ENCODE measurements around the gene PDZD2. TPM values are rescaled to one million over a fixed set of nuclear protein-coding genes. Genes with fewer than 3 reads are reported as not detected.

The PDZD2 gene
- total RNA-seq, 4 donors from 2014 or later: 13.7 to 26.7 (median 24.1) TPM

DNA sequence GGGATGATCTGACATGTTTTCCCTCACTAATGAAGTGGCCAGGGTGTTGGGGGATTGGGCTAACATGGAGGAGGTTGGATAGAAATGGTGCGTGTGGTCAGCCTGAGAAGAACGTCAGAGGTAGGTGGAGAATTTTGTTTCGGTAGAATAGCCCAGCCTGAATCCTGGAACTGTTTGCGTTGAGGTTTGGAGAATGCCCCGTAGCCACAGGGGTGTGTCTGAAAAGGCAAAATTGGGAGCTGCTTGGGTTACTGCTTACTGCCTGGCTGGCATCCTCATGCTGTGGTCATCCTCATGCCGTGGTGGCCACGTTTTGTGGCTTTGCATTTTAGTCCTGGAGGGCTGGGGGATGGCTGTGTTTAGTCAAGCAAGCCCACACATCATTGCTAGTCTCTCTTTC, 298.3 kb downstream of the PDZD2 start:
- 64 to 71% methylated on average over 7 of the region's 7 CpGs for WGBS, 2 donors
- Histone ChIP-seq H3K36me3 (no peaks in the 10 kb centered on the region), H3K27ac (peak overlapping the region; percentile 71 to 87 (median 80)), H3K9me3 (no peaks in the 10 kb centered on the region), H3K4me1 (peaks cover 12 to 94% (median 36%) of the 10 kb centered on the region in 3 donors), H3K27me3 (no peaks in the 10 kb centered on the region), H3K4me3 (peak overlapping the region; percentile 13 to 47 (median 20))
- intact Hi-C loops (cut with DNase I): no loop called here
- DNase-seq: no peak
- no peak for TF ChIP-seq POLR2A (IDR thresholded peaks at IDR 0.05)
- TF ChIP-seq, protein P1, sequence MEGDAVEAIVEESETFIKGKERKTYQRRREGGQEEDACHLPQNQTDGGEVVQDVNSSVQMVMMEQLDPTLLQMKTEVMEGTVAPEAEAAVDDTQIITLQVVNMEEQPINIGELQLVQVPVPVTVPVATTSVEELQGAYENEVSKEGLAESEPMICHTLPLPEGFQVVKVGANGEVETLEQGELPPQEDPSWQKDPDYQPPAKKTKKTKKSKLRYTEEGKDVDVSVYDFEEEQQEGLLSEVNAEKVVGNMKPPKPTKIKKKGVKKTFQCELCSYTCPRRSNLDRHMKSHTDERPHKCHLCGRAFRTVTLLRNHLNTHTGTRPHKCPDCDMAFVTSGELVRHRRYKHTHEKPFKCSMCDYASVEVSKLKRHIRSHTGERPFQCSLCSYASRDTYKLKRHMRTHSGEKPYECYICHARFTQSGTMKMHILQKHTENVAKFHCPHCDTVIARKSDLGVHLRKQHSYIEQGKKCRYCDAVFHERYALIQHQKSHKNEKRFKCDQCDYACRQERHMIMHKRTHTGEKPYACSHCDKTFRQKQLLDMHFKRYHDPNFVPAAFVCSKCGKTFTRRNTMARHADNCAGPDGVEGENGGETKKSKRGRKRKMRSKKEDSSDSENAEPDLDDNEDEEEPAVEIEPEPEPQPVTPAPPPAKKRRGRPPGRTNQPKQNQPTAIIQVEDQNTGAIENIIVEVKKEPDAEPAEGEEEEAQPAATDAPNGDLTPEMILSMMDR (IDR thresholded peaks at IDR 0.05): no peak

DNA sequence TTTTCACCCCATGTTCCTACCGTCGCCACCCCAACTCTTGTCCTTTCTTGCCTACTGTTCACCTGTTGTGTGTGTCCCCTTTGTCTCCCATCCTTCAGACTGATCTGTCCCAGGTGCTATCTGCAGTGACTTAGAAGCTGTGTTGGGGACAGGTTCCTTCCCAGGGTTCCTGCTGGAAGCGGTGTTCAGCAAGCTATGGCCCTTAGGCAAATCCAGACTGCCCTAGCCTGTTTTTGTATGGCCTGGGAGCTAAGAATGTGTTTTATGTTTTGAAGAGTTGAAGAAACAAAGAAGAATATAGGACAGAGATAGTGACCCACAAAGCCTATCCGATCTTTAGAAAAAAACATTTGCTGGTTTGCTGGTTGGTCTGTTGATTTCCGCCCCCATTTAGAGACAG, 298.8 kb downstream of the PDZD2 start:
- Histone ChIP-seq H3K4me1 (peaks cover 12 to 98% (median 37%) of the 10 kb centered on the region in 3 donors), H3K9me3 (no peaks in the 10 kb centered on the region), H3K4me3 (peak overlapping the region; percentile 13 to 47 (median 20)), H3K27me3 (no peaks in the 10 kb centered on the region), H3K36me3 (no peaks in the 10 kb centered on the region), H3K27ac (peak overlapping the region; percentile 71 to 87 (median 80))
- WGBS, 2 donors: 41 to 69% methylated on average over 5 of the region's 5 CpGs
- TF ChIP-seq, protein P1 (IDR thresholded peaks at IDR 0.05): no peak
- no peak for TF ChIP-seq POLR2A (IDR thresholded peaks at IDR 0.05)
- DNase-seq: no peak
- intact Hi-C loops (cut with DNase I): no loop called here

DNA sequence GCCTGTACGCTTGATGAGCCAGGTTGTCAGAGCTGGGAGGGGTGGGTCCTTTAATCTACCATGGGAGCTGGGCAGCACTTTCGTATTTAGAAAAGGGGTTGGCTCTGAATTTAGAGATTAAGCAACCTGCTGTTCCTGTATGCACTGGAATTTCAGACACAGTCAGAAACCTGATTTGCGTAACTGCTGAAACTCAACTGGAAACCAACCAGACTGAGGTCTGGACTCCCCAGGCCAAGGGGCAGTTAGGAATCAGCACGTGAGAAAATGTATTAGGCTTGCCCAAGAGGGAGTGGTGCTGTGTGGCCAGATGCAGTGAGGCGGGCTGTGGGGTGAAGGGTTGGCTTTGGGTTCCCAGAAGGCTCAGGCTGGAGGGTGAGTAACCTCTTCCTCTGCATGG, 300.2 kb downstream of the PDZD2 start:
- Histone ChIP-seq H3K4me1 (peaks cover 4 to 100% (median 37%) of the 10 kb centered on the region in 3 donors), H3K27me3 (no peaks in the 10 kb centered on the region), H3K36me3 (no peaks in the 10 kb centered on the region), H3K27ac (peak overlapping the region; percentile 71 to 87 (median 80)), H3K9me3 (no peaks in the 10 kb centered on the region), H3K4me3 (no peak overlapping the region)
- intact Hi-C loops (cut with DNase I): no loop called here
- TF ChIP-seq, protein P1 (IDR thresholded peaks at IDR 0.05): no peak
- TF ChIP-seq POLR2A (IDR thresholded peaks at IDR 0.05): no peak
- WGBS, 2 donors: 43% methylated on average over 4 to 5 of the region's 5 CpGs
- no peak for DNase-seq

DNA sequence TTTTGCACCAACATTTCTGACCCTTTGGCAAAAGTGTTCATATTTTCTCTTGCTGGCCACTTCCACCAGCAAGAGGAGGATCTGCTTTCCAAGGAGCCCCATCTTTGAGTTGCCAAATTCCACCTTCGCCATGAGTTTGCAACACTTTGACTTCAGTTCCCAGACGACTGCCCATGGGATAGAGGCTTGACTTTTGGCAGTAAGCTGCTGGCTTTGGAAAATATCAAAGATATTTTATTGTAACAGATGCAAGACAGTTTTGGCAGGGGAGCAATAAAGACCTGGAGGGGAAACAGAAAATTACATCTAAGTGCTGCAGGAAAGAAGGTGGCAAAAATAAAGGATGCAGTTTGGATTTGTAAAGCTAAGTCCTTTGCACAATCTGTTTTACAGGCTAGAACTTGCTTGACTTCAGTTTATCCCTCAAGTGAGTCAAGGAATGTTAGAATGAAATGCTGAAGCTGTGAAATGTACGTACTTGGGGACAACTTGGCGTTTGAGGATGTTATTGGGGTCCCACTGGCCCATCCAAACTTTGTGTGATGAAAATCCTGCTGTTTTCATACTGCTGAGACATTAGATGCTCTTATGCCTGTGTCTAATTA, 302.3 kb downstream of the PDZD2 start:
- no peak for DNase-seq
- WGBS, 2 donors: 30 to 33% methylated on average over 4 of the region's 4 CpGs
- no peaks in the 10 kb centered on the region for H3K27me3 ChIP-seq

DNA sequence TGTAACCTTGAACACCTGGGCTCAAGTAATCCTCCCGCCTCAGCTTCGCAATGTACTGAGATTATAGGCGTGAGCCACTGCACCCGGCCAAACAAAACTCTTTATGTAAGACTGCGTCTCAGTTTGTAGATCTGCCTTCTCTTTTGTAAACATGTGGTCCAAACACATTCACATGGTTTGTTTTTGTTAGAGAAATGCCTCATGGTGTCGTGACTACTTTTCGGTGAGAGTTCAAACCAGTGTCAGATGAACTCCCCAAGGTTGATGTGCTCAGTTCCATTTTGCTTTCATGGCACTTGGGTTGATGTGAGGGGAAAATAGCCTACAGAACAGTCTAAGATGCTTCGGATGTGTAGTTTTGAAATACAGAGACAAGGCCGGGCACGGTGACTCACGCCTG, 303.6 kb downstream of the PDZD2 start:
- TF ChIP-seq POLR2A (IDR thresholded peaks at IDR 0.05): no peak
- TF ChIP-seq, protein P1 (IDR thresholded peaks at IDR 0.05): no peak
- WGBS, 2 donors: 40 to 50% methylated on average over 8 to 11 of the region's 11 CpGs
- no peaks in the 10 kb centered on the region for H3K27me3 ChIP-seq
- intact Hi-C loops (cut with DNase I): no loop called here
- H3K4me3 ChIP-seq: no peak overlapping the region
- H3K36me3 ChIP-seq: no peaks in the 10 kb centered on the region
- H3K4me1 ChIP-seq: peaks cover 4 to 100% (median 32%) of the 10 kb centered on the region in 3 donors
- peak overlapping the region; percentile 53 to 87 (median 74) for H3K27ac ChIP-seq
- no peaks in the 10 kb centered on the region for H3K9me3 ChIP-seq
- DNase-seq: no peak

More for the DNA sequence above, 302.3 kb downstream of the PDZD2 start:
- peaks cover 4 to 100% (median 36%) of the 10 kb centered on the region in 3 donors for H3K4me1 ChIP-seq
- H3K9me3 ChIP-seq: no peaks in the 10 kb centered on the region
- intact Hi-C loops (cut with DNase I): no loop called here
- H3K4me3 ChIP-seq: no peak overlapping the region
- no peak for TF ChIP-seq POLR2A (IDR thresholded peaks at IDR 0.05)
- TF ChIP-seq, protein P1 (IDR thresholded peaks at IDR 0.05): peak in 3 of 6 experiments; percentile 13 to 39 (median 32)
- H3K27ac ChIP-seq: peak overlapping the region; percentile 53 to 87 (median 74)
- H3K36me3 ChIP-seq: no peaks in the 10 kb centered on the region
